Measurements from ENCODE around the gene KRTAP10-12. TPM values are rescaled to one million over a fixed set of nuclear protein-coding genes. Genes with fewer than 3 reads are reported as not detected.
"Not testable (repeated sequence)": the region's sequence is repeated elsewhere in the genome, so short reads cannot be mapped to it uniquely, and the experiment has no call there.

The KRTAP10-12 gene
- polyA plus RNA-seq, 1 experiment, result not detected

DNA sequence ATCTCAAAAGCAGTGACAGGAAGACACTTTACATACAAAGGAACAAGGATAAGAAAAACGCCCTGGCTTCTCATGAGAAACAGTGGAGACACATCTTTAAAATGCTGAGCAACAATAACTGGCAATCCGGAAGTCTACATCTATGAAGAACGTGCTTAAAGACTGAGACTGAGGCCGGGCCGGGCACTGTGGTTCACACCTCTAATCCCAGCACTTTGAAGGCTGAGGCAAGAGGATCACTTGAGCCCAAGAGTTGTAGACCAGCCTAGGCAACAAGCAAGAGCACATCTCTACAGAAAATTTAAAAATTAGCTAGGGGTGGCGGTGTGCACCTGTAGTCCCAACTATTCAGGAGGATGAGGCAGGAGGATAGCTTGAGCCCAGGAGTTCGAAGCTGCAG, 12.9 kb upstream of the KRTAP10-12 start:
- H3K27me3 ChIP-seq (ENCODE audit: control insufficient read depth, insufficient read depth, low read length), result peaks cover 16% of the 10 kb centered on the region
- CTCF ChIA-PET, result no interaction called here

DNA sequence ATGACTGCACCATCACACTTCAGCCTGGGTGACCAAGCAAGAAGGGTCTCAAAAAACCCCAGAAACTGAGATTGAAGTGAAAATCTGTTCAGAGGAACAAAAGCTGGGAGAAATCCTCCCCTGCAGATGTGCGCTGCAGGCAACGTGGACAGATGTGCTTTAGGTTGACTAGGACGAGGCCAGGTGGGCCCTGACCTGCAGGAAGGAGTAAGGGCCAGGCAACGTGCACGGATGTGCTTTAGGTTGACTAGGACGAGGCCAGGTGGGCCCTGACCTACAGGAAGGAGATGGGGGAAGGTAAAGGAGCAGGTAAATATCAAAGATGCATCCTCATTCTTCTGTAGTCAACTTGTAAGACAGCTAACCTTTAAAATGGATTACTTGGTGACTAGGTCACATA, 12.5 kb upstream of the KRTAP10-12 start:
- peaks cover 16% of the 10 kb centered on the region for H3K27me3 ChIP-seq (ENCODE audit: control insufficient read depth, insufficient read depth, low read length)
- H3K4me3 ChIP-seq (ENCODE audit: low read depth, low read length), result no peak overlapping the region
- H3K27ac ChIP-seq (ENCODE audit: low read depth, low read length), result no peak overlapping the region
- ChIA-PET POLR2A (no interaction called here), CTCF (no interaction called here)
- TF ChIP-seq, protein P1, sequence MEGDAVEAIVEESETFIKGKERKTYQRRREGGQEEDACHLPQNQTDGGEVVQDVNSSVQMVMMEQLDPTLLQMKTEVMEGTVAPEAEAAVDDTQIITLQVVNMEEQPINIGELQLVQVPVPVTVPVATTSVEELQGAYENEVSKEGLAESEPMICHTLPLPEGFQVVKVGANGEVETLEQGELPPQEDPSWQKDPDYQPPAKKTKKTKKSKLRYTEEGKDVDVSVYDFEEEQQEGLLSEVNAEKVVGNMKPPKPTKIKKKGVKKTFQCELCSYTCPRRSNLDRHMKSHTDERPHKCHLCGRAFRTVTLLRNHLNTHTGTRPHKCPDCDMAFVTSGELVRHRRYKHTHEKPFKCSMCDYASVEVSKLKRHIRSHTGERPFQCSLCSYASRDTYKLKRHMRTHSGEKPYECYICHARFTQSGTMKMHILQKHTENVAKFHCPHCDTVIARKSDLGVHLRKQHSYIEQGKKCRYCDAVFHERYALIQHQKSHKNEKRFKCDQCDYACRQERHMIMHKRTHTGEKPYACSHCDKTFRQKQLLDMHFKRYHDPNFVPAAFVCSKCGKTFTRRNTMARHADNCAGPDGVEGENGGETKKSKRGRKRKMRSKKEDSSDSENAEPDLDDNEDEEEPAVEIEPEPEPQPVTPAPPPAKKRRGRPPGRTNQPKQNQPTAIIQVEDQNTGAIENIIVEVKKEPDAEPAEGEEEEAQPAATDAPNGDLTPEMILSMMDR (IDR thresholded peaks at IDR 0.05; ENCODE audit: low read depth, low read length), result no peak
- DNase-seq (ENCODE audit: low read depth, low spot score), result no peak
- no peaks in the 10 kb centered on the region for H3K9me3 ChIP-seq (ENCODE audit: control insufficient read depth, insufficient read depth, low read length)

More for the DNA sequence above, 12.9 kb upstream of the KRTAP10-12 start:
- Histone ChIP-seq H3K4me3 (ENCODE audit: low read depth, low read length) (no peak overlapping the region), H3K27ac (ENCODE audit: low read depth, low read length) (no peak overlapping the region), H3K9me3 (ENCODE audit: control insufficient read depth, insufficient read depth, low read length) (no peaks in the 10 kb centered on the region)
- DNase-seq (ENCODE audit: low read depth, low spot score), result no peak
- POLR2A ChIA-PET, result no interaction called here
- TF ChIP-seq, protein P1 (IDR thresholded peaks at IDR 0.05; ENCODE audit: low read depth, low read length), result no peak

DNA sequence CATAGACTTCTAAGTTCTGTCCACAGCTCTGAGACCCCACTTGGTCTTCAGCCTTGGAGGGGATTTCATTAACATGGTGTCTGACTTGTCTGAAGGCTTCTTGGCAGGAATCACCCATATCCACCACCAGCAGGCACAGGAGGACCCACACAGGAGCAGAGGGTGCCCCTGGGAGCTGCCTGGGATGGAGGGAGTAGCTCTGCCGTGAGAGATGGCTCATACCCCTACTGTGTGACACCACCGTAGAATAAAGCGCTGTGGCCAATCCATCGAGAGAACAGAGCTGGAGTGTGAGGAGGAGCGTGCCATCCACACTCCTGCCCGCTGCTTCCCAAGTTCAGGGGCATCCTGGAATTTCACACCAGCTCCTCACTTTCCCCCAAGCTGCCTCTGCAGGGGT, 11.9 kb upstream of the KRTAP10-12 start:
- DNase-seq (ENCODE audit: low read depth, low spot score); H3K4me3 ChIP-seq (ENCODE audit: low read depth, low read length); POLR2A ChIA-PET; CTCF ChIA-PET; H3K27ac ChIP-seq (ENCODE audit: low read depth, low read length); H3K9me3 ChIP-seq (ENCODE audit: control insufficient read depth, insufficient read depth, low read length): not testable (repeated sequence)
- peaks cover 16% of the 10 kb centered on the region for H3K27me3 ChIP-seq (ENCODE audit: control insufficient read depth, insufficient read depth, low read length)

DNA sequence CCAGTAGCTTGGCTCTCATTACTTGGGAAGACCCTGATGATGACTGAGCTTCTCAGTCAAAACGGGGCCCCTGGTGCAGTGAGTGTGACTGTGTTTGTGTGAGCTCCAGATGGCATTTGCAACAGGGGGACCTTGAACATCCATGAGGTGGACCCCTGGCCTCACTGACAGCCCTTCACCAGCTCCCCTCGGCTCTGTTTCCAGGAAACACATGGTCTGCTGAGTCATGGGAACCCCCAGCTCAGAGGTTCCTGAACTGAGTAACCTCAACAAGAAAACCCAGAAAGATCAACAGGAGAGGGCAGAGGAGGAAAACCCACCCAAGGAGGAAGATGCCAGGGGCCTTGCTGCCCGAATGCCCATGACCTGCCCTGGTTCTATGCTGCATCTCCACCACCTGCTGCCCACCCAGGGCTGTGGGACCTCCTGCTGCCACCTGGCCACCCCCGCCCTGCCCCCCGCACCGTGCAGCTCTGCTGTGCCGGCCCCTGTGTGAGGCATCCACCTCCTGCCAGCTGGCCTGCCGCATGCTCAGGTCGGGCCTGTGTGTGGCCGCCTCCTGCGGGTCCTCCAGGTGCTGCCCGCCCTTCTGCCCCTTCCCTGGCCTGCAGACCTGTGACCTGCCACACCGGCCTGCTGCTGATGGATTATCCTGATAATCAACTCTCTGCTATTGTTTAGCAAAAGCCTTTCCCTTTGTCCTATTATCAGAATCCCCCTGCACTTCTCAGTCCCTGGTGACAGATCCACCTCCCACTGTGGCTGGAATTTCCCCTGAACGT, 10.8 kb upstream of the KRTAP10-12 start:
- peaks cover 14% of the 10 kb centered on the region for H3K27me3 ChIP-seq (ENCODE audit: control insufficient read depth, insufficient read depth, low read length)
- CTCF ChIA-PET, result no interaction called here
- no peaks in the 10 kb centered on the region for H3K9me3 ChIP-seq (ENCODE audit: control insufficient read depth, insufficient read depth, low read length)
- POLR2A ChIA-PET, result no interaction called here
- no peak for DNase-seq (ENCODE audit: low read depth, low spot score)
- H3K4me3 ChIP-seq (ENCODE audit: low read depth, low read length), result no peak overlapping the region
- TF ChIP-seq, protein P1 (IDR thresholded peaks at IDR 0.05; ENCODE audit: low read depth, low read length), result no peak
- no peak overlapping the region for H3K27ac ChIP-seq (ENCODE audit: low read depth, low read length)

DNA sequence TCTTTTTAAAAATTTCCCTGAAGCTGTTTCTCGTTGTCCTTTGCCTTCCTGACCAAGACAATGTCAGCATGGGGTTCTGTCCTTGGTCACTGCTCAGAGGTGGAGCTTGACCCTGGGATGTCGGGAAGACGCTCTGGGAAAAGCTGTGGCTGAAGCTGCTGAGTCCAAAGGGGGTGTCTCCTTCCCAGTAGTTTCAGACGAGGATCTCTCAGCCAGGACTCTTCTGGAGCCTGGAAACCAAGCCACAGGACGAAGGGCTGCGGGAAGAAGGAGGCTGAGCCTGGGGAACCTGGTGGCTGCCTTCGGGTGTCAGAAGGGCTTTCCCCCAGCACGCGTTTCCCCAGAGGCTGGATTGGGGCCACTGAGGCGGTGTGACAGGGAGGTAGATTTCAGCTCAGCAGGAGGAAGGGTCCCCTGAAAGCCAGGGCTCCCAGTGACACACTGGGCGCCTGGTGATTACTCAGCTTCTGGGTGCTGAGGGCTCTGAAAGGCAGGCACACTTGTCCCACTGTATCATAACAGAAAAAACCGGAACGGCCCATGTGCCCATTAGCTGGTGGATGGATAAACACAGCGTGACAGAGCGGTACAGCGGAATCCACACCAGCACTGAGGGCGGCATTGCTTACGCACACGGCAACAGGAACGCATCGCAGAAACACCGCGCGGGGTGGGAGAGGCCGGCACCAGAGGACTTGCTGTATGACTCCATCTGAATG, 10.0 kb upstream of the KRTAP10-12 start:
- peaks cover 14% of the 10 kb centered on the region for H3K27me3 ChIP-seq (ENCODE audit: control insufficient read depth, insufficient read depth, low read length)

More for the DNA sequence above, 10.0 kb upstream of the KRTAP10-12 start:
- CTCF ChIA-PET, result no interaction called here
- POLR2A ChIA-PET, result no interaction called here
- TF ChIP-seq, protein P1 (IDR thresholded peaks at IDR 0.05; ENCODE audit: low read depth, low read length), result no peak
- Histone ChIP-seq H3K27ac (ENCODE audit: low read depth, low read length) (no peak overlapping the region), H3K4me3 (ENCODE audit: low read depth, low read length) (no peak overlapping the region), H3K9me3 (ENCODE audit: control insufficient read depth, insufficient read depth, low read length) (no peaks in the 10 kb centered on the region)
- DNase-seq (ENCODE audit: low read depth, low spot score), result no peak

Data from AG04450 (cell line).